Activated naive CD4-positive, alpha-beta T cell treated with anti-CD3 and anti-CD28 coated beads, Interleukin-2, amount 50 U/mL, for 16 hours (primary cell): ENCODE results near the gene HNRNPD.
"Not testable (repeated sequence)": the region's sequence is repeated elsewhere in the genome, so short reads cannot be mapped to it uniquely, and the experiment has no call there.

Source experiments
- DNase-seq: peaks from one replicate; pipeline ENCODE4 v3.0.0-alpha.2; 2020

HNRNPD gene

GRCh38 chr4:82372517-82373485 lies 990 bp downstream of the HNRNPD start:
- DNase-seq, result peak; percentile 74

GRCh38 chr4:82371497-82371896 lies 2.3 kb downstream of the HNRNPD start:
- DNase-seq, result no peak

GRCh38 chr4:82367438-82368097 lies 6.2 kb downstream of the HNRNPD start:
- DNase-seq, result no peak

DNA sequence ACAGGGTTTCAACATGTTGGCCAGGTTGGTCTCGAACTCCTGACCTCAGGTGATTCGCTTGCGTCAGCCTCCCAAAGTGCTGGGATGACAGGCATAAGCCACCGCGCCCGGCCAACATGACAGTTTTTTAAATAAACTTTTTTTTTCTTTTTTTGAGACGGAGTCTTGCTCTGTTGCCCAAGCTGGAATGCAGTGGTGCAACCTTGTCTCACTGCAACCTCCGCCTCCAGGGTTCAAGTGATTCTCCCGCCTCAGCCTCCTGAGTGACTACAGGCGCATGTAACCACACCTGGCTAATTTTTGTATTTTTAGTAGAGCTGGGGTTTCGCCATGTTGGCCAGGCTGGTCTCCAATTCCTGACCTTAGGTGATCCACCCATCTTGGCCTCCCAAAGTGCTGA lies 7.4 kb downstream of the HNRNPD start:
- DNase-seq, result not testable (repeated sequence)

DNA sequence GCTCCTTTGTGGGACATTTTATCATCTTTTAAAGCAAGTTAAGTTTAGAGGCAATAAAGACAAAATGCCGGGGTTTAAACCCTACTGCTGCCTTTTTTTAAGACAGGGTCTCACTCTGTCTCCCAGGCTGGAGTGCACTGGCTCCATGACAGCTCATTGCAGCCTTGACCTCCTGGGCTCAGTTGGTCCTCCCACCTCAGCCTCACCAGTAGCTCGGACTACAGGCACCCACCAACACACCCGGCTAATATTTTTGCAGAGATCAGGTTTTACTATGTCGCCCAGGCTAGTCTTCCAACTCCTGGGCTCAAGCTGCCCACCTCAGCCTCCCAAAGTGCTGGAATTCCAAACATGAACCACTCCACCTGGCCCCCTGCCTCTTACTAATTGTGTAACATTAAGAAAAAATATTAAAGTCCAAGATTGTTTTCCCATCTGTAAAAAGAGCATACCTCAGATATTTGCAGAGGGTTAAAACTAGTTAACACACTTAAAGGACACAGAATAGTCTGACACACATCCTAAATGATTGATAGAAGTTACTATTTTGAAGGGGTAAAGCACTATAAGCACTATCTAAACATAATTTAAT lies 9.8 kb downstream of the HNRNPD start:
- DNase-seq, result no peak

DNA sequence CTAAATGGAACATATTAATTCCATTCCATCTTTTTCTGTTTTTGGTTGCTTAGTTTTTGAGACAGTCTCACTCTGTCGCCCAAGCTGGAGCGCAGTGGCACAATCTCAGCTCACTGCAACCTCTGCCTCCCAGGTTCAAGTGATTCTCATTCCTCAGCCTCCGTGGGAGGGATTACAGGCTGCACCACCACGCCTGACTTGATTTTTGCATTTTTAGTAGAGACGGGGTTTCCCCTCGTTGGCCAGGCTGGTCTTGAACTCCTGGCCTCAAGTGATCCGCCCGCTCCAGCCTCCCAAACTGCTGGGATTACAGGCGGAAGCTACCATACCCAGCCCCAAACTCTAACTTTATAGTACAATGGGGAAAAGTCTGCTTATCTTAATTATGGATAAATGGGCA lies 11.2 kb downstream of the HNRNPD start:
- no peak for DNase-seq

- DNase-seq, result no peak
Observed at GRCh38 chr4:82360298-82361177, 13.3 kb downstream of the HNRNPD start.

GRCh38 chr4:82358847-82359246 lies 14.9 kb downstream of the HNRNPD start:
- DNase-seq, result no peak

DNA sequence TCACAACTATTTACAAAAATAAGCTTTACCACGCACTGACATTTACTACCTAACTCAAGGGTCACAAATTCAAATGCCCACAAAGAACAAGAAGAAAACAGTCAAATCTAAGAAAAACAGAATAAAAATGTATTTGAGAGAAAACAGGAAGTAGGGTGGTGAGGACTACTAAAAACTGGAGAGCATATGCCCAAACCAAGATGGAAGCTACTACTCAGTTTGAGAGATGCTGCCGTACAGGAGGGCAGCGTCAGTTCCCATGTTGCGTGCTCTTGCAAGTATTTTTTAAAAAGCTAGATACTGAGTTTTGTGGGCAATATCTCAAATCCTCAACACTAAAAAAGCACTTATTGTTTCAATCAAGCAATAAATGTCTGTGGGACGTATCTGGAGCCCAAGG lies 16.2 kb downstream of the HNRNPD start:
- no peak for DNase-seq

- DNase-seq, result no peak
Observed at GRCh38 chr4:82354788-82355187, 19.0 kb downstream of the HNRNPD start.

GRCh38 chr4:82352825-82353366 lies 20.9 kb downstream of the HNRNPD start:
- no peak for DNase-seq

DNA sequence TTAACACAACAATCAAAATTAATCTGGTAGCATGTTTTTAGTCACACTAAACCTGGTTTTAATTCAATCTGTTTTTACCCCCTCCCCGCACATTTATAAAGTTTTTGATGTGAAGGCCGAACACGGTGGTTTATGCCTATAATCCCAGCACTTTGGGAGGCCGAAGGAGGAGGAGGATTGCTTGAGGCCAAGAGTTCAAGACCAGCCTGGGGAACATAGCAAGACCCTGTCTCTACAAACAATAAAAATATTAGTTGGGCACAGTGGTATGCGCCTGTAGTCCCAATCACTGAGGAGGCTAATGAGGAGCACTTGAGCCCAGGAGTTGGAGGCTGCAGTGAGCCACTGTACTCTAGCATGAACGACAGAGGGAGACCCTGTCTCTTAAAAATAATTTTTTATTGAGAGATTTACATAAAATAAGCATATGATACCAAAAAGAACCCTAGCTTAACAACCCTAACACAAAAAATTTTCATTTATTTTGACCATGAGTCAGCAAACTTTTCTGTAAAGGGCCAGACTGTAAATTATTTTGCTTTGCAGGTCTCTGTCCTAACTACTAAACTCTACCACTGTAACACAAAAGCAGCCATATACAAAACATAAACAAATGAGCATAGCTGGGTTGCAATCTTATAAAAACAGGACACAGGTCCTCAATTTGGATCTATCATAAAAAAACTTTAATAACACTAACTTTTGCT lies 21.5 kb downstream of the HNRNPD start:
- DNase-seq, result no peak

DNA sequence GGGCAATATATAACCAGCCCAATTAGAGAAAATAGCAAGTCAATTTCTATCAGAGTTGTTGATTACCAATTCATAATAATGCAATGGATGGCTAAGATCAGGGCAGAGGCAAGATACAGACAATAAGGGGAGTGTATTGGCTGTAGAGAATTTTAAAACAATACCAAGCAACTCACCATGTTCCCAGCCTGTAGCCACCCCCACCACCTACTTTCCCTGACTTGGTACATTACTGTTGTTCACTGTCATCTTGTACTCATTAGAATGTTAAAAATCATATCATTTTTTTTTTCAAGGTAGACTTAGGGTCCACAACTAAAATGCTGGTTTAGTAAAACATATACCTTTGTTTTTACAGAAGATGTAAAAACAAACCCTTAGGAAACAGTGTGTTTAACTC lies 27.7 kb downstream of the HNRNPD start:
- DNase-seq, result no peak

DNA sequence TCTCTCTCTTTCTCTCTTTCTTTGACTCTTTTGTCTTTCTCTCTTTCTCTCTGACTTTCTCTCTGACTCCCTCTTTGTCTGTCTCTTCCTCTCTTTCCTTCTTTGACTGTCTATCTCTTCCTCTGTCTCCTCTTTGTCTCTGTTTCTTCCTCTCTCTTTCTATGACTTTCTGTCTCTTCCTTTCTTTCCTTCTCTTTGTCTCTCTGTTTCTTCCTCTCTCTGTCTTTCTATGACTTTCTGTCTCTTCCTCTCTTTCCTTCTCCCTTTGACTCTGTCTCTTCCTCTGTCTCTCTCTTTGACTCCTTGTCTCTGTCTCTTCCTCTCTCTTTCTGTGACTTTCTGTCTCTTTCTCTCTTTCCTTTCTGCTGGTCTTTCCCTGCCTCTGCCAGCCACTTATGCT lies 38.7 kb downstream of the HNRNPD start:
- DNase-seq, result no peak

GRCh38 chr4:82333641-82334040 lies 40.1 kb downstream of the HNRNPD start:
- DNase-seq, result not testable (repeated sequence)

GRCh38 chr4:82331814-82332213 lies 42.0 kb downstream of the HNRNPD start:
- no peak for DNase-seq

GRCh38 chr4:82320351-82320750 lies 53.4 kb downstream of the HNRNPD start:
- no peak for DNase-seq

DNA sequence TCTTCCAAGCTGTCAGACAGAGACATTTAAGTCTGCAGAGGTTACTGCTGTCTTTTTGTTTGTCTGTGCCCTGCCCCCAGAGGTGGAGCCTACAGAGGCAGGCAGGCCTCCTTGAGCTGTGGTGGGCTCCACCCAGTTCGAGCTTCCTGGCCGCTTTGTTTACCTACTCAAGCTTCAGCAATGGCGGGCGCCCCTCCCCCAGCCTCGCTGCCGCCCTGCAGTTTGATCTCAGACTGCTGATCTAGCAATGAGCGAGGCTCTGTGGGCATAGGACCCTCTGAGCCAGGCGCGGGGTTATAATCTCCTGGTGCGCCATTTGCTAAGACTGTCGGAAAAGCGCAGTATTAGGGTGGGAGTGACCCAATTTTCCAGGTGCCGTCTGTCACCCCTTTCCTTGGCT lies 70.7 kb downstream of the HNRNPD start:
- DNase-seq, result not testable (repeated sequence)
